HG03457 (cell line): ENCODE results near the gene DCC.

Experiments used
- ATAC-seq: cut with Tn5 transposase; IDR thresholded peaks from one replicate; pipeline ENCODE4 v1.9.1; 2021; ENCODE audit warnings: moderate number of reproducible peaks; ENCODE audit not compliant: unreplicated experiment

Gene DCC

GRCh38 chr18:53139746-53140500 is 799.9 kb downstream of the DCC start:
- ATAC-seq = no peak

DNA sequence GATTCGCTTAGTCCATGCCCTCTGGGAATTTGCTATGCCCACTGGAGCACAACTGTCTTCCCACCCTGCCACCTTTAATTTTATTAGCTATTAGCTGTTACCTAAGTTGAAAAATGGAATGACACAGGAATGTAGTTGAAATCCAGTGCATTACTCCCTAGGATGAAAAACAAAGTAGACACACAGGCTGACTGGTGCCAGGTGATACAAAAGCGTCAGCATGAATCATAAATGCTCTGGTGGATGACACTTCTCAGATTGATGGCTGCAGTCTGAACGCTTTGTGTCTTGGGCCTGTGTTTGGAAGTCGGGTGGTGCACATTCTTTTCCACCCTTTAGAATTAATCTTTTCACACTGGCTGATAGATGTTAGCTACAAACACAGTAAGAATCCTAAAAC is 802.0 kb downstream of the DCC start:
- no peak for ATAC-seq

DNA sequence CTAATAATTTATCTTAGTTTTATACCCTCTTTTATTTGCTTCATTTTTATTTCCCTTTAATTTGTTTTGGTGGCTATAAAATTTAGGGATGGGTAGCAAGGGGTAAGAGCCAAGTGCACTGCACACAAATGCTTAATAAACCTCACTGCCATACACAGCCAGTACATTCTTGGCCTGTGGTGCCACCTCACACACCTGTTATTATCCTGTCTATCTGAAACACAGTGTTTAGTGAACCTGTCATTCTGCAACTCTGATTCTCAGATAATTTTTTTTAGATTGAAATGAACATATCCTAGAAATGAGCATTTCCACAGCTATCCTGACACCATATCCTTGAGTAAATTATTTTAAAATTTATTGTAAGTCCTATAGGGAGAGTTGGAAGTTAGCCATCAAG is 807.5 kb downstream of the DCC start:
- ATAC-seq = no peak

GRCh38 chr18:53148123-53148522 is 808.1 kb downstream of the DCC start:
- ATAC-seq = no peak

GRCh38 chr18:53152476-53152875 is 812.5 kb downstream of the DCC start:
- no peak for ATAC-seq

GRCh38 chr18:53153281-53153680 is 813.3 kb downstream of the DCC start:
- no peak for ATAC-seq

DNA sequence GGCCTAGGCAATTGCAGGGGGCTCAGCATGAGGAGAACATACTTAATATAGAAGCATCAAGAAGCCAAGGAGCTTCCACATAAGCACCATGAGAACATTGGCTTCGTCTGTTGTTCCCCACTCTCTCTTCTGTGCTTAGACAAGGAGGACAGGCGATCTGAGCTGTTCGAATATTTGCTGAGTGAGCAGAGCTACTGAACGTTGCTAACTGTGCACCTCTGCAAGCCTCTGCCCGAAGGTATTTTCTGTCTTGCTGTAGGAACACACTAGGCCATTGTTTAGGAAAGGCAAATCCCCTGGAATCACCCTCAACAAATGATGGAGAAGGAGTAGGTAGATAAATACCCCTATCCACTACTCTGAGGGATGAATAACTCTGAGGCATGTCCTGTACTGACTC is 813.8 kb downstream of the DCC start:
- ATAC-seq = no peak

DNA sequence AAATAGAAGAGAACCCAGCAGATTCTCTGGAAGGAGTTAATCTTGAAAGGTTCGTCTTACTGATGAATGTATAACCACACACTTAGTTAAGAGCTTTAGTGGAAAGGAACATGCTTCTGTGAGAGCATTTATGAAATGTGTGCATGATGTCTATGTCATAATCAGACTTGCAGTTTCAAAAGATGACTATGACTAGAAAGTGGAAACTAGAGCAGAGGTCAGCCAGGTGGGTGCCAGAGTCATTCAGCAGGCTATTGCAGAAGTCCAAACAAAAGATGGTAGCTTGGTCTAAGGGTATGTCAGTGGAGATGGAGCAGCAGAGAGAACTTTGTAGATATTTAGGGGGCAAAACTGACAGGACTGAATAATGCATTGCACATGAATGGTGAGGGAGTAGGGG is 825.8 kb downstream of the DCC start:
- ATAC-seq = no peak

DNA sequence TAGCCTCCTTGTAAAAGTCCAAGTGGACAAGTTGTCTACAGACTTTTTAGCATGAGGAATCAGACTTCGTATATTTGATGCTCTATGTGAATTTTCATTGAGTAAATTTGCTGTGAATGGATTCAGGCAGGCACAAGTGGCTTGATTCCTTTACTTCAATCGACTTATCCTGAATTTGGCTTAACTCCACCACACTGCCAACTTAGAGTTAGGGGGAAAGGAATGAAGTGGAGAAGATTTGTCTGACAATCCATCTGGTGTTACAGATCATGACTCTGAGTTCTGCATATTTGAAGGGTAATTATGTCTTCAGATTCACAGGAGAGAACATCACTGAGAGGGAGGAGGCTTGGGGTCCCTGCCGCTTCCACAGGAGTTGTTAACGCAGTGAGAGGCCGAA is 829.3 kb downstream of the DCC start:
- no peak for ATAC-seq

- no peak for ATAC-seq
Observed at GRCh38 chr18:53191634-53192033, 851.6 kb downstream of the DCC start.

GRCh38 chr18:53193870-53194269 is 853.9 kb downstream of the DCC start:
- no peak for ATAC-seq

DNA sequence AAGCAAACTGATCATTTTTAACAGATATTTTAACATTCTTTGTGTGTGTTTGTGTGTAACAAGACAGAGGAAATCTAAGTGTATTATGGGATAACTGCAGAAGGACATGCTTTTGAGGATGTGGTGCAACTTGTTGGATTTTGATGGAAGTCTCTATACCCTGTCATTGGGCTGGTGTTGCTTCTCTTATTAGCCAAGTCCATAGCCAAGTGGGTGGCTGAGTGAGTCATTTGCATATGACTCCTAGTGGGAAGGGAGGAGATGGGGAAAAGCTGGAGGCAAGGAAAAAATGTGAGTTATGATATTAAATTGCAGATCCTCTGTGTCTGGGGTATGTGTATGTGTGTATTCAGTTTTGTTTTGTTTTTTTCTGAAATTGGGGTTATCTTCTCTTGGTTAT is 879.9 kb downstream of the DCC start:
- ATAC-seq = no peak

GRCh38 chr18:53224128-53224778 is 884.3 kb downstream of the DCC start:
- ATAC-seq = no peak

- no peak for ATAC-seq
Observed at GRCh38 chr18:53225567-53226325, 885.7 kb downstream of the DCC start.

GRCh38 chr18:53234610-53235009 is 894.6 kb downstream of the DCC start:
- no peak for ATAC-seq

DNA sequence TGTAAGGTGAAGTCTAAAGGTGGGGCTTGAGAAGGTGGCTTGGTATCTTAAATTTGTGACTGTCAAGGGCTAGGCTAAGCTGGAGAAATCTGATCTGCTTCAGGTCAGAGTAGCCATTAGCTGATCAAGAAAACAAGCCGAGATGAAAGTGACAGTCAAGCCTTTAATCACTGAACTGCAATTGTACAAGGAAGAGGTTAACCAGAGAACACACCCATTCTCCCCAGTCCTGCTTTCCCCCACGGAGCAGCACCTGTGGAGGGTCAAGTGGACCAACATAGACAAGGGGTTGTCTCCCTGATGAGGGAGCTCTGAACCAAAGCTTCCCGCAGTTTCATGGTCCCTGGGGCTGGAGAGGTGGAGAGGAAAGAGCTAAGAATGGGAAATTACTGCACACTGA is 901.2 kb downstream of the DCC start:
- no peak for ATAC-seq

DNA sequence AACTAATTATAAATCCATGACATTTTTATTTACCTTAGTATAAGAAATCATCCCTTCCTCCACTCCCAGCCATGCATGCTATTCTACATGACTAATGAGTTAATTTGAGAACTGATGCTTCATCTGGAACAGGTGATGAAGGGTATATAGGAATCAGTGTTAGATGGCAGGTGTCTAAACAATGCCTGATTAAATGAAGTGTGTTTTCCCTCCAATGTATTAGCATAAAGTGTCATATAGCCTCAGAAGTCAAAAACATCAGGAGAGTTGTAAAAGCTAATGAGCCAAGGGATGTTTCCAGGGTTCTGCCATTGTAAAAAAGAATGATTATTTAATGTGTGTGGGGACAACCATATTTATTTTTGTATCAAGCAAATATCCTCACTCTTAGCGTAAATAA is 913.8 kb downstream of the DCC start:
- no peak for ATAC-seq

- ATAC-seq = no peak
Observed at GRCh38 chr18:53254265-53254664, 914.3 kb downstream of the DCC start.

GRCh38 chr18:53261241-53261640 is 921.2 kb downstream of the DCC start:
- no peak for ATAC-seq

GRCh38 chr18:53266850-53267249 is 926.9 kb downstream of the DCC start:
- no peak for ATAC-seq

DNA sequence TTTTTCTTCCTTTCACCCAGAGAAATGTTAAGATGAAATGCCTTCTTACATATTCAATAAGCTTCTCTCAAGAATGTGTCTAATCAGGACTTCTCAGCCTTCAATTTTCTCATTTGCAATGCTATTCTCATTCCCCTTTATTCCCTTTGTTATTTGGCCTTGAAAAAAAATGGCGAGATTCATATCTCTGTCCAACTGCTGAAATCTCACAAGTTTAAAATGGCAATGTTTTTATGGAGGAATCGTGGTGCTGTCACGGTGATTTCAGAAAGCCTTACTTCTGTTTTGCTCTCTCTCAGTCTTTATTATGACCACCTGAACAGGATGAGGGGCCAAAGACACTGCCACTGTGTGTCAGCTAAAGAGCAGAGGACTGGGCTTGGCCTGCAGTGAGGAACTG is 928.5 kb downstream of the DCC start:
- ATAC-seq = no peak

GRCh38 chr18:53281406-53281805 is 941.4 kb downstream of the DCC start:
- ATAC-seq = no peak
